H1 (cell line): ENCODE measurements around the gene MAST1. TPM values are rescaled to one million over a fixed set of nuclear protein-coding genes. Genes with fewer than 3 reads are reported as not detected.

Experiments
- CTCF ChIA-PET: fragments of 300-600 bp; sonication (Branson Sonifier 250); formaldehyde crosslinking; loops from one replicate; lab custom pipeline; 2021; ENCODE audit not compliant: partially characterized antibody; lab: Charles Lee
- POLR2A ChIA-PET: fragments of 300-600 bp; sonication (Branson Sonifier 250); formaldehyde crosslinking; loops from one replicate; lab custom pipeline; 2021; ENCODE audit warnings: inconsistent platforms; ENCODE audit not compliant: partially characterized antibody; lab: Charles Lee
- DNase-seq, 2 experiments: peaks; one replicate each; pipeline versions ENCODE4 v3.0.0 to v3.0.0-alpha.2; 2010 to 2022; ENCODE audit warnings: low spot score in 2 of 2, low read depth in 1 of 2, mixed read lengths in 1 of 2
- FAIRE-seq: peaks from 2 replicates; lab custom pipeline; 2011; peaks lifted over from hg19 to GRCh38; lab: Jason Lieb, UNC
- H2AFZ ChIP-seq: 2 replicates; pipeline ENCODE4 v1.8.1; 2012; ENCODE audit warnings: low read length, inconsistent platforms
- H2AK5ac ChIP-seq: 2 replicates; pipeline ENCODE4 v1.6.1; 2013; ENCODE audit warnings: low read depth, low read length
- H2BK120ac ChIP-seq: replicated peaks from 2 replicates; pipeline ENCODE3; 2013; ENCODE audit warnings: low read depth, low read length, inconsistent platforms
- H2BK12ac ChIP-seq: 2 replicates; pipeline ENCODE4 v1.6.1; 2013; ENCODE audit warnings: low read depth, low read length
- H2BK15ac ChIP-seq: 2 replicates; pipeline ENCODE4 v1.6.1; 2013; ENCODE audit warnings: low read length
- H2BK20ac ChIP-seq: 2 replicates; pipeline ENCODE4 v1.6.1; 2013; ENCODE audit warnings: low read length
- H2BK5ac ChIP-seq: 2 replicates; pipeline ENCODE4 v1.6.1; 2013; ENCODE audit warnings: low read depth, low read length
- H3K14ac ChIP-seq: 2 replicates; pipeline ENCODE4 v1.6.1; 2013; ENCODE audit warnings: inconsistent platforms; ENCODE audit not compliant: insufficient read length
- H3K18ac ChIP-seq: 2 replicates; pipeline ENCODE4 v1.6.1; 2013; ENCODE audit warnings: low read length; ENCODE audit errors: extremely low read depth
- H3K23ac ChIP-seq: 2 replicates; pipeline ENCODE4 v1.6.1; 2013; ENCODE audit warnings: inconsistent platforms; ENCODE audit not compliant: insufficient read length
- H3K23me2 ChIP-seq: 2 replicates; pipeline ENCODE4 v1.6.1; 2013; ENCODE audit warnings: low read depth, low read length
- H3K27ac ChIP-seq: 2 replicates; pipeline ENCODE4 v1.6.1; 2011; ENCODE audit warnings: low read depth, low read length, inconsistent platforms
- H3K27me3 ChIP-seq, 4 experiments: replicated peaks in 1 of 4; 1 replicate in 1 of 4; 2 replicates in 3 of 4; pipeline versions ENCODE4 v1.6.1 to v1.8.1; 2011 to 2013; ENCODE audit warnings: low read length in 3 of 4, mild to moderate bottlenecking in 3 of 4, inconsistent platforms in 2 of 4, mixed read lengths in 2 of 4, moderate library complexity in 1 of 4; ENCODE audit not compliant: control insufficient read depth in 3 of 4, insufficient read depth in 3 of 4; ENCODE audit errors: extremely low read depth in 1 of 4
- H3K36me3 ChIP-seq, 4 experiments: 2 replicates each; pipeline versions ENCODE4 v1.6.1 to v1.8.1; 2011 to 2013; ENCODE audit warnings: mild to moderate bottlenecking in 4 of 4, low read length in 3 of 4, moderate library complexity in 2 of 4, control low read depth in 1 of 4, inconsistent platforms in 1 of 4; ENCODE audit not compliant: insufficient read depth in 4 of 4, control insufficient read depth in 2 of 4
- H3K4ac ChIP-seq: replicated peaks from 2 replicates; pipeline ENCODE3; 2013; ENCODE audit warnings: low read length, low read depth, mixed read lengths, inconsistent platforms; ENCODE audit not compliant: insufficient read length
- H3K4me1 ChIP-seq, 4 experiments: replicated peaks in 1 of 4; 1 replicate in 1 of 4; 2 replicates in 3 of 4; pipeline versions ENCODE4 v1.6.1 to v1.8.1; 2011 to 2013; ENCODE audit warnings: low read length in 3 of 4, inconsistent platforms in 2 of 4, mixed read lengths in 1 of 4; ENCODE audit not compliant: insufficient read depth in 4 of 4, control insufficient read depth in 3 of 4
- H3K4me2 ChIP-seq, 2 experiments: 2 replicates each; pipeline versions ENCODE4 v1.6.1 to v1.8.1; 2011 to 2013; ENCODE audit warnings: low read depth in 2 of 2, low read length in 2 of 2, control low read depth in 1 of 2, inconsistent platforms in 1 of 2, mild to moderate bottlenecking in 1 of 2; ENCODE audit not compliant: insufficient read depth in 1 of 2
- H3K4me3 ChIP-seq, 4 experiments: fragments of 200-600, 300-600 bp in 1 of 4; sonication (generic), shearing (Covaris generic), sonication (Bioruptor Twin) in 1 of 4; 2 replicates each; pipeline versions ENCODE4 v1.5.1 to v1.8.1; 2011 to 2016; ENCODE audit warnings: low read length in 4 of 4, low read depth in 3 of 4, control low read depth in 2 of 4, inconsistent platforms in 2 of 4, mild to moderate bottlenecking in 2 of 4, mixed read lengths in 1 of 4, moderate library complexity in 1 of 4; ENCODE audit not compliant: insufficient read depth in 2 of 4; ENCODE audit errors: extremely low read depth in 1 of 4
- H3K56ac ChIP-seq: replicated peaks from 2 replicates; pipeline ENCODE3; 2013; ENCODE audit warnings: low read depth, mild to moderate bottlenecking, mixed read lengths, low read length, inconsistent platforms; ENCODE audit not compliant: insufficient read length
- H3K79me1 ChIP-seq: 2 replicates; pipeline ENCODE4 v1.6.1; 2013; ENCODE audit warnings: low read depth, low read length, control low read depth
- H3K79me2 ChIP-seq, 2 experiments: 2 replicates each; pipeline versions ENCODE4 v1.6.1 to v1.8.1; 2012 to 2013; ENCODE audit warnings: low read length in 2 of 2, mild to moderate bottlenecking in 2 of 2, inconsistent platforms in 1 of 2; ENCODE audit not compliant: insufficient read depth in 2 of 2, control insufficient read depth in 1 of 2
- H3K9ac ChIP-seq, 4 experiments: replicated peaks in 1 of 4; 1 replicate in 1 of 4; 2 replicates in 3 of 4; pipeline versions ENCODE4 v1.6.1 to v1.8.1; 2011 to 2013; ENCODE audit warnings: low read depth in 3 of 4, low read length in 3 of 4, control low read depth in 2 of 4, mild to moderate bottlenecking in 2 of 4, moderate library complexity in 2 of 4, inconsistent platforms in 1 of 4; ENCODE audit errors: extremely low read depth in 1 of 4
- H3K9me3 ChIP-seq, 2 experiments: 2 replicates each; pipeline versions ENCODE4 v1.6.1 to v1.8.1; 2012 to 2013; ENCODE audit warnings: mild to moderate bottlenecking in 2 of 2, moderate library complexity in 2 of 2, control low read depth in 1 of 2, inconsistent platforms in 1 of 2, low read depth in 1 of 2, low read length in 1 of 2, mixed read lengths in 1 of 2; ENCODE audit not compliant: insufficient read depth in 2 of 2
- H4K20me1 ChIP-seq, 2 experiments: replicated peaks in 1 of 2; 2 replicates each; pipeline versions ENCODE3 to v1.8.1; 2011 to 2013; ENCODE audit warnings: inconsistent platforms in 2 of 2, low read length in 2 of 2, mild to moderate bottlenecking in 1 of 2; ENCODE audit not compliant: insufficient read depth in 2 of 2, control insufficient read depth in 1 of 2
- H4K5ac ChIP-seq: 2 replicates; pipeline ENCODE4 v1.6.1; 2013; ENCODE audit warnings: low read length, low read depth, mixed read lengths, inconsistent platforms; ENCODE audit not compliant: insufficient read length
- H4K8ac ChIP-seq: 2 replicates; pipeline ENCODE4 v1.8.0; 2013; ENCODE audit warnings: mild to moderate bottlenecking, moderate library complexity, low read length, inconsistent platforms; ENCODE audit not compliant: insufficient read depth; ENCODE audit errors: extremely low read depth
- H4K91ac ChIP-seq: replicated peaks from 2 replicates; pipeline ENCODE3; 2013; ENCODE audit warnings: low read length, mixed read lengths, inconsistent platforms; ENCODE audit not compliant: insufficient read length
- KDM1A ChIP-seq: fragments of 200-600, 300-600 bp; sonication (generic); IDR thresholded peaks from 2 replicates; pipeline ENCODE4 v1.7.1; 2016; ENCODE audit warnings: mild to moderate bottlenecking, low read length, borderline replicate concordance
- POLR2A ChIP-seq, 2 experiments: IDR thresholded peaks; 1 replicate in 1 of 2; 2 replicates in 1 of 2; pipeline ENCODE4 v1.6.1; 2011; ENCODE audit warnings: low read depth in 2 of 2, low read length in 2 of 2, mild to moderate bottlenecking in 2 of 2; ENCODE audit errors: control extremely low read depth in 1 of 2
- POLR2AphosphoS5 ChIP-seq: IDR thresholded peaks from 2 replicates; pipeline ENCODE4 v1.6.1; 2011; ENCODE audit warnings: low read depth, low read length
- RBBP5 ChIP-seq: IDR thresholded peaks from 2 replicates; pipeline ENCODE4 v1.7.1; 2012; ENCODE audit warnings: low read depth, mild to moderate bottlenecking, inconsistent platforms, low read length, moderate library complexity, borderline replicate concordance
- WGBS, 2 experiments: shearing (Covaris generic) in 1 of 2; methylation state at CpG; one replicate each; pipeline versions ENCODE4 v1.1.6 to v1.1.7; 2013 to 2015; ENCODE audit warnings: low lambda C conversion rate in 2 of 2, mixed read lengths in 2 of 2, inconsistent platforms in 1 of 2, low coverage in 1 of 2, missing lambda C conversion rate in 1 of 2; ENCODE audit not compliant: insufficient replicate concordance in 2 of 2, insufficient coverage in 1 of 2, insufficient read length in 1 of 2; ENCODE audit errors: extremely low coverage in 1 of 2, missing lambda C conversion rate in 1 of 2; 5-methylcytosine and 5-hydroxymethylcytosine counted together
- polyA plus RNA-seq, 7 experiments: library from polyadenylated mRNA; depleted of rRNA in 3 of 7; stranded (reverse) in 5 of 7; unstranded in 2 of 7; fragments of >200 nt in 5 of 7; fragments of 200-250 nt in 2 of 7; gene quantifications; 1 replicate in 5 of 7; 2 replicates in 1 of 7; 4 replicates in 1 of 7; pipeline versions ENCODE4 v1.2.1 to v1.2.3, GENCODE V29; 2011 to 2013; ENCODE audit warnings: missing spikeins in 2 of 7, mixed read lengths in 2 of 7
- total RNA-seq: library from RNA; stranded (reverse); fragmentation: NEBNext Ultra II Directional; extraction: Animal tissue kit (Norgen Biotek cat#: 25700); gene quantifications from 2 replicates; pipeline ENCODE4 v1.2.1, GENCODE V29; 2021

The MAST1 gene
- total and polyA plus RNA-seq, 2 of the 8 experiments (the other 6 are each of a cell fraction or from before 2014, with no cell fraction given), result 15.6 to 28.3 TPM

- peaks cover 22% of the 10 kb centered on the region for H3K23me2 ChIP-seq
- no peak overlapping the region for H3K27ac ChIP-seq
- peaks cover 8 to 49% (median 21%) of the 10 kb centered on the region in 4 experiments for H3K4me1 ChIP-seq
- H4K20me1 ChIP-seq, result peaks cover 4 to 20% of the 10 kb centered on the region in 2 experiments
- no peak overlapping the region; a peak in 1 of 4 replicates for H3K4me2 ChIP-seq
- no peak overlapping the region for H3K23ac ChIP-seq
- no peak for DNase-seq
- no peaks in the 10 kb centered on the region for H3K36me3 ChIP-seq
- H4K5ac ChIP-seq, result no peak overlapping the region
- no peak overlapping the region for H2AFZ ChIP-seq
- H3K27me3 ChIP-seq, result peaks cover 0 to 13% (median 9%) of the 10 kb centered on the region in 4 experiments; a peak in 5 of 7 replicates
- no peak overlapping the region for H3K14ac ChIP-seq
- no peak overlapping the region for H3K9ac ChIP-seq
- H3K18ac ChIP-seq, result no peak overlapping the region
- no peak for TF ChIP-seq POLR2AphosphoS5
- TF ChIP-seq RBBP5, result no peak
- TF ChIP-seq POLR2A (IDR thresholded peaks at IDR 0.05; ENCODE audit: control extremely low read depth in 1 of 2, low read depth in 2 of 2, low read length in 2 of 2), result no peak
- TF ChIP-seq KDM1A, result 0 out of 2 replicates have a peak, but pooled peaks have one; percentile 25
- H2BK15ac ChIP-seq, result no peak overlapping the region
- H3K56ac ChIP-seq, result no peak overlapping the region
- no peak overlapping the region for H2BK5ac ChIP-seq
- no peak for FAIRE-seq
- H2BK12ac ChIP-seq, result peak overlapping the region; percentile 75; the same call in 1 of the 2 replicates
- H3K4ac ChIP-seq, result no peak overlapping the region
- no peak overlapping the region for H4K8ac ChIP-seq
- no peak overlapping the region for H3K4me3 ChIP-seq
- 78% methylated on average over 4 of the region's 4 CpGs; no CpG with 5 or more reads in 1 of the 2 experiments for WGBS, 2 experiments
- ChIA-PET POLR2A (interaction anchor here (0.7 to 1.4 kb wide), 6 partner anchors 11 to 100 kb away, joined by 3 to 5 read pairs (median 4); partner anchors contain the start of gene THSD8), CTCF (interaction anchor here (0.6 to 1.5 kb wide), 10 partner anchors 7 to 76 kb away, joined by 3 to 18 read pairs (median 3); partner anchors contain the start of gene KLF1)
- peaks cover 0 to 4% of the 10 kb centered on the region in 2 experiments; a peak in 2 of 4 replicates for H3K79me2 ChIP-seq
- no peaks in the 10 kb centered on the region for H3K9me3 ChIP-seq
- H3K79me1 ChIP-seq, result peaks cover 6% of the 10 kb centered on the region
- no peak overlapping the region for H2BK20ac ChIP-seq
- H2BK120ac ChIP-seq, result no peak overlapping the region
- no peak overlapping the region for H4K91ac ChIP-seq
- H2AK5ac ChIP-seq, result no peak overlapping the region
These were observed 1.1 kb upstream of the MAST1 start for GRCh38 chr19:12837225-12837624.
